HG03521 (cell line): Measurements from ENCODE around the gene RPL7L1.
"Not testable (repeated sequence)": the region's sequence is repeated elsewhere in the genome, so short reads cannot be mapped to it uniquely, and the experiment has no call there.

Experiments
- ATAC-seq: cut with Tn5 transposase; IDR thresholded peaks from one replicate; pipeline ENCODE4 v1.9.1; 2021; ENCODE audit warnings: mild to moderate bottlenecking, moderate library complexity; ENCODE audit not compliant: unreplicated experiment

RPL7L1 gene

GRCh38 chr6:42879372-42880239 lies at the start of gene RPL7L1:
RPL7L1 (plus strand) TSS chr6:42879616; CDS start chr6:42879911, 295 bp downstream.
- peak; percentile 81 for ATAC-seq

GRCh38 chr6:42831237-42831636 lies 48.2 kb upstream of the RPL7L1 start:
- ATAC-seq, result no peak

GRCh38 chr6:42834056-42834455 lies 45.4 kb upstream of the RPL7L1 start:
- no peak for ATAC-seq

- no peak for ATAC-seq
Measured at GRCh38 chr6:42841844-42842584, 37.4 kb upstream of the RPL7L1 start.

DNA sequence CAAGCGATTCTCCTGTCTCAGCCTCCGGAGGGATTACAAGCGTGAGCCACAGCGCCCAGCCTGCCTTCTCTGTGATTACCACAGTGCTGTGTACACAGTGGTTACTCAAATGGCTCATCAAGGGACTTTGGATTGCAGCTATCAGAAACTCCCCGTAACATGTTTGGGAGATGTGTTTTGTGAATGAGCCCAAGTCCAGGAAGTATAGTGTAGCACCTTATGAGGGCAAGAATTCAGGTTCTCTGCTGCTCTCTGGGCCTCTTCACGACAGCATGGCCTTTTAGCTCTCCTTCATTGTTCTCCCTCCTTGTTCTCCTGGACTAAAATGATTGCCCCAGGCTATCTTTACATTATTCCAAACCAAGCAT lies 34.1 kb upstream of the RPL7L1 start:
- ATAC-seq, result no peak

DNA sequence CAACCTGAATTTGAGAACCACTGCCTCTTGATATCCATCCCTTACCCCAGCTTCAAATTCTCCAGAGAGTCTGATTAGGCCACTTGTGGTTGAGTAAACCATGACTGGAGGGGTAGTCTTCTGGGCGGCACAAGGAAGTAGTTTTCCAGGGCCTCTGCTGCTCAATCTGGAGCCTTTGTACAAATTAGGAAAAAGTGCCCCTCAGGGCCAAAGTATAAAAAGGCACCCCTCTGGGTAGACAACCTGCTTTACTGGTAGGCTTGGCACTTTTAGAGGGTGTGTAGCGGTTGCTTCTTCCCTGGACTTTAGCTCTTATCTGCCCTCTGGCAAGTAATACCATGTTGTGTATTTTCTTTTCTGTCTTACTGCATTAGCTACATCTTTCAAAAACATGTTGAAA lies 32.9 kb upstream of the RPL7L1 start:
- ATAC-seq, result no peak

DNA sequence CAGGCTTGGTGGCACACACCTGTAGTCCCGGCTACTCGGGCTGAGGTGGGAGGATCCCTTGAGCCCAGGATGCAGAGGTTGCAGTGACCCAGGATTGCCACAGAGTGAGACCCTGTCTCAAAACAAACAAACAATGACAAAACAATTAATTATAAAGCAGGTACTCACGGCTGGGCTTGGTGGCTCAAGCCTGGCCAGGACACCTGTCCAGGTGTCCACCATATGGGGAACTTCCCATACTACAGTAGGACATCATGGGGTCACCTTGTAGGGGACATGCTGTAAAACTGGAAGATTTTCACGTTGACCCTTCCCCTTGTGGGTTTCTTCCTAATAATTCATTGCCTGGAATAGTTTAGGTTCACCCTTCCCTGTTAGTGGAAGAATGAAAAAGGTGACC lies 30.7 kb upstream of the RPL7L1 start:
- no peak for ATAC-seq

DNA sequence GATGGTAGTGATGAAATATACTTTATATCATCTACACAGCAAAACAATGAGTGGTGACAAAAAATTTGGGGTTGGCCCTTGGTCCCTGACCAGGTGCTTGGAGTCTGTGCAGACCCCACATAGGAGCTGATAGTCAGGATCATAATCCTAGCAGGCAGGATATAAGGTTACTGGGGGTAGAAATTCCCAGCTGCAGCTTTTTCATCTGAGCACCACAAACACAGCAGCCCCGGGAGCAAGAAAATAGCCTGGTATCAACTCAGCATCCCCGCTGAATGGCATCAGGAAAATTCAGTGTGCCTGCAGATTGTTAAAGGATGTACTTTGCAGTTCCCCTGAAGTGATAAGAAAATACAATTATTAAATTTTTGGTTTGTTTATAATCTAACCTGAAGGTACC lies 27.8 kb upstream of the RPL7L1 start:
- ATAC-seq, result no peak

- no peak for ATAC-seq
Measured at GRCh38 chr6:42860036-42860435, 19.4 kb upstream of the RPL7L1 start.

DNA sequence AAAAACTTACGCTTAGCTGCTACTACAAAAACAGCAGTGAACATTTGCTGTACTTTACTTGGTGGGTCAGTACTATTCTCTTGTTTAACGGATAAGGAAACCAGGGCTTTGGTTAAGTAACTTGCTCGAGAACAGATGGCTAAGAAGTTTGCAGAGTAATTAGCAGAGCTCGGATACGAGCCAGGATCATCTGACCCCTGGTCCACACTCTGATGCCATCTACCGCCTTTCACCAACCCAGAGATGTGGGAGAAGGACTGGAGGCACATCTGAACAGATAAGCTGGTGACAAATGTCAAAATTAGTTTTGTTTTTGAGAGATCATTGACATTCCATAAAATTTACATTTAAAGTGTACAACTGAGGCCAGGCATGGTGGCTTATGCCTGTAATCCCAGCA lies 18.9 kb upstream of the RPL7L1 start:
- ATAC-seq, result no peak

DNA sequence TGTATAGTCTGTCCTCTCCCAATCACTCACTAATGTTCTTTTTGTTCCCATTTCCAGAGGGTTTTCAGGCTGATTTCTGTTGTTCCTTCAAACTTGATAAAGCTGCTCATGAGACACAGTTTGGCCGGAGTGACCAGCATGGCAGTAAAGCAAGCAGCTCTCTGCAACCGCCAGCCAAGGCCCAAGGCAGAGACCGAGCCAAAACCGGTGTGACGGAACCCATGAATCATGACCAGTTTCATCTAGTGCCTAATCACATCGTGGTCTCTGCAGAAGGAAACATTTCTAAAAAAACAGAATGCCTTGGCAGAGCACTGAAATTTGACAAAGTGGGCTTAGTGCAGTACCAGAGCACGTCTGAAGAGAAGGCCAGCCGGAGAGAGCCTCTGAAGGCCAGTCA lies 14.8 kb upstream of the RPL7L1 start:
- ATAC-seq, result no peak

GRCh38 chr6:42870145-42870936 lies 9.1 kb upstream of the RPL7L1 start:
- ATAC-seq, result no peak

DNA sequence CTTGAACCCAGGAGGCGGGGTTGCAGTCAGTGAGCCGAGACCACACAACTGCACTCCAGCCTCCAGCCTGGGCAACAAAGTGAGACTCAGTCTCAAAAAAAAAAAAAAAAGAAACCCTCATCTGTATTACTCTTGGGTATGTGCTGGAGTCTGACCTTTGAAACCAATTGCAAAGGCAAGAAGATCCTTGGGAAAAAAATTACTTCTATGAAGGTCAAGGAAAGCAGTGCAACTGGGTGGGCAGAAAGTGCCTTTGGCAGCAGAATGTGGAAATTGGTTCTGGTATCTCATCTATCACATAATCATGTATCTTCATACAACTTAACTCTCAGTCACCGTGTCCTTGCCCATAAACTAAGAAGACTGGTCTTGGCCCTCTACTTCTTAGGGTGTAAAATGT lies 7.7 kb upstream of the RPL7L1 start:
- no peak for ATAC-seq

DNA sequence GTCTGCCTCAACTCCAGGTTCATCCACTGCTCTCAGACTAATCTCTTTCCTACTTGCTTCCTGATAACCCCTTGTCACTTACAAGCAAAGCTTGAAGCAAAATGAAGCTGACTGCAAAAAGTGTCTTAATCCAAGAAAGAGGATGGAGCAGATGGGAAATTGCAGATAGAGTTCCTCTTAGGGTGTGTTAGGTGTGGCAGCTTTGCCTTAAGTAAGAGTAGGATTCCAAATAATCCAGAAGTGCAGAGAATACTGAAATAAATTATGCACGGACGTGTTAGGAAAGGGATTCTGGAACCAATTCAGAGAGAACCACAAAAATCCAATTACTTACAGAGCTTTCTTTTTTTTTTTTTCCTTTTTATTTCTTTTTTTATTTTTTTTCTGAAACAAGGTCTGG lies 6.1 kb upstream of the RPL7L1 start:
- ATAC-seq, result no peak

DNA sequence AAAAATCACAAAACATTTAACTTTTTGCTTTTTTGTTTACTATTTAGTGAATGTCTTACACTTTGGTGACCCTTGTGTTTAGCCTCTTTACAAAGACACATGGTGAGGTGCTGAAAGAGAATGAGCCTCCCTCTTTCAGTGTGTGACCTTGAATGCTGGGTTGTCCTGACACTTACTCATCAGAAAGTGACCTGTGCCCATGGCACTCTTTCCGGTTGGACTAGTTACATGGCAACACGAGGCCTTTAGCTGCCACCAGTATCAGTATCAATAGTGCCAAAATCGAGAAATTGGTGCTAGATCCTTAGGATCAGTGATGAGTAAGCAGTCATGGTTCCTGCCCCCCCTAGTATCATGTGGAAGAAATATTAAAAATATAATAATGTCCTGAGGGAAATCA lies 1.7 kb upstream of the RPL7L1 start:
- no peak for ATAC-seq

GRCh38 chr6:42880240-42880817 lies 913 bp downstream of the RPL7L1 start:
- not testable (repeated sequence) for ATAC-seq

GRCh38 chr6:42880871-42881270 lies 1.5 kb downstream of the RPL7L1 start:
- not testable (repeated sequence) for ATAC-seq

- ATAC-seq, result no peak
Measured at GRCh38 chr6:42885702-42886101, 6.3 kb downstream of the RPL7L1 start.

- not testable (repeated sequence) for ATAC-seq
Measured at GRCh38 chr6:42888201-42888600, 8.8 kb downstream of the RPL7L1 start.

- no peak for ATAC-seq
Measured at GRCh38 chr6:42889815-42890214, 10.4 kb downstream of the RPL7L1 start.
